ENCODE results near the gene MEF2A. TPM values are rescaled to one million over a fixed set of nuclear protein-coding genes. Genes with fewer than 3 reads are reported as not detected.
A peak's percentile ranks its signal among the peaks of the same experiment; 100 is the strongest.

MEF2A gene
- total RNA-seq, 1 experiment from 2014 or later, result 19.6 TPM

DNA sequence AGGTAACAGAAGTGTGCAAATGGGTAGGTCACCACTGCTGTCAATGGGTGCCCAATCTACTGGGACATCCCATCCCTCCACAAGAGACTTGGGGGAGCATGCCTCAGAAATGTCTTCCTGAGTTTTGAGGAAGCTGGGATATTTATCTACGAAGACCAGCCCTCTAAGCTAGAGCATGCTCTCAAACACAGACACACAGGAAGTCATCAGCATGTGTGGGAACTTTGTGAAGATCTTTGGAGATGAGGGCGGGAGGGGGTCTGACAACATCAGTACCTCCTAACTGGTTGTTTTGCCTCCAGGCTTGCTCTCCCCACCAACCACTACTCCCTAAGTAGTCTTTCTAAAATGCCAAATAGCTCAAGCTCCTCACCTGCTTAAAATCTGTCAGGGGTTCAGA lies 3.5 kb upstream of the MEF2A start:
- Mint-ChIP-seq H3K4me3 (ENCODE audit: unreplicated experiment) (no peak overlapping the region), H3K9me3 (ENCODE audit: unreplicated experiment) (no peaks in the 10 kb centered on the region), H3K27me3 (ENCODE audit: insufficient read depth, unreplicated experiment) (peaks cover 8% of the 10 kb centered on the region), H3K36me3 (ENCODE audit: insufficient read depth, unreplicated experiment) (no peaks in the 10 kb centered on the region), H3K27ac (ENCODE audit: unreplicated experiment) (no peak overlapping the region), H3K4me1 (ENCODE audit: low read depth, unreplicated experiment) (no peaks in the 10 kb centered on the region)
- Histone ChIP-seq H3K4me3 (ENCODE audit: low read depth, low read length) (no peak overlapping the region), H3K4me1 (no peaks in the 10 kb centered on the region), H3K9me3 (no peaks in the 10 kb centered on the region), H3K36me3 (ENCODE audit: control insufficient read depth, insufficient read depth, low read length) (no peaks in the 10 kb centered on the region), H3K27me3 (replicated peaks; ENCODE audit: control insufficient read depth, insufficient read depth, low read length) (no peaks in the 10 kb centered on the region)
- CTCF ChIA-PET, result no interaction called here
- intact Hi-C loops (cut with micrococcal nuclease; ENCODE audit: unreplicated experiment), result no loop called here
- no TSS peak for BruUV-seq (replicated peaks)
- no peak for DNase-seq
- POLR2A ChIA-PET, result no interaction called here
- TF ChIP-seq, protein P1, sequence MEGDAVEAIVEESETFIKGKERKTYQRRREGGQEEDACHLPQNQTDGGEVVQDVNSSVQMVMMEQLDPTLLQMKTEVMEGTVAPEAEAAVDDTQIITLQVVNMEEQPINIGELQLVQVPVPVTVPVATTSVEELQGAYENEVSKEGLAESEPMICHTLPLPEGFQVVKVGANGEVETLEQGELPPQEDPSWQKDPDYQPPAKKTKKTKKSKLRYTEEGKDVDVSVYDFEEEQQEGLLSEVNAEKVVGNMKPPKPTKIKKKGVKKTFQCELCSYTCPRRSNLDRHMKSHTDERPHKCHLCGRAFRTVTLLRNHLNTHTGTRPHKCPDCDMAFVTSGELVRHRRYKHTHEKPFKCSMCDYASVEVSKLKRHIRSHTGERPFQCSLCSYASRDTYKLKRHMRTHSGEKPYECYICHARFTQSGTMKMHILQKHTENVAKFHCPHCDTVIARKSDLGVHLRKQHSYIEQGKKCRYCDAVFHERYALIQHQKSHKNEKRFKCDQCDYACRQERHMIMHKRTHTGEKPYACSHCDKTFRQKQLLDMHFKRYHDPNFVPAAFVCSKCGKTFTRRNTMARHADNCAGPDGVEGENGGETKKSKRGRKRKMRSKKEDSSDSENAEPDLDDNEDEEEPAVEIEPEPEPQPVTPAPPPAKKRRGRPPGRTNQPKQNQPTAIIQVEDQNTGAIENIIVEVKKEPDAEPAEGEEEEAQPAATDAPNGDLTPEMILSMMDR (IDR thresholded peaks at IDR 0.05; ENCODE audit: insufficient read depth in 1 of 2, low read depth in 1 of 2, low read length in 1 of 2, severe bottlenecking in 1 of 2, unreplicated experiment in 1 of 2), result no peak

DNA sequence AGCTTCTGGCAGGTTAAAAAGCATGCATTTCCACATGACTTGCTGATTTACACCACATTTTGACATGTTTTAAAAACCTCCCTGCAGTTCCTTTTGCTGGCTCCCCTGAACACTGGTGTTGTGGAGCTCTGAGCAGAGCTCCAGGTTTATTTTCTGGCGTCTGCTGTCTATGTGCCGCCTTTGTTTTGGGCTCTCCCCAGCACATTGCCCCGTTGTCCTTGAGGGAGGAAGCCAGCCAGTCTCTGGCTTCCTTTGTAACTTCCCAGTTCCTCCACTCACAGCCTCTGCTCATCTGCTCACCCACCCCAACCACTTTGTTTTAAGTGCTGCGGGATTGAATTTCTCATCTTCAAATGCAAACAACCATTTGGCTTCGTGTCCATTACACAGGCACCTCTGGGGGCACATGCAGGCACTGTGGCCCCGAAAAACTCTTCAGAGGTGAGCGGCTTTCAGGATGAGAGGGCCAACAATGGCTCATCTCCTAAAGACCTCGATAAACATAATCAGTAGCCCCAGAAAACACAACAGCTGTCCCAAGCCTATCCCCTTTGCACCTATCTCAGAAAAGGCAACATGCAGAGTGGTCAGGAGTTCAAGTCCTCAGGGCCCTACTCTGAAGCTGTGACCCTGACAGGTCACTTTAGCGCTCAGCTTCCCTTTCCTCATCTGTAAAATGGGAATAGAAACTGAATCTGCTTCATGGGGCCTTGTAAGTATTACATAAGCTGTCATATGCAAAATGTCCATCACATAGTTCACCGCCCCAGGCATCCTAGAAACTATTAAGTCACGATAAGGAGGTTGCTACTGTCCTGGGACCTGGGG lies 1.3 kb upstream of the MEF2A start:
- peak overlapping the region; percentile 65 for H3K4me3 ChIP-seq (ENCODE audit: low read depth, low read length)
- H3K36me3 ChIP-seq (ENCODE audit: control insufficient read depth, insufficient read depth, low read length), result no peaks in the 10 kb centered on the region
- intact Hi-C loops (cut with micrococcal nuclease; ENCODE audit: unreplicated experiment), result loop anchor here (5.0 kb wide), 2 partner anchors 138 to 168 kb away; partner anchors contain the start of gene LYSMD4
- TSS peak; percentile 74 for BruUV-seq (replicated peaks)
- no peaks in the 10 kb centered on the region for H3K27me3 ChIP-seq (replicated peaks; ENCODE audit: control insufficient read depth, insufficient read depth, low read length)
- Mint-ChIP-seq H3K9me3 (ENCODE audit: unreplicated experiment) (no peaks in the 10 kb centered on the region), H3K27ac (ENCODE audit: unreplicated experiment) (no peak overlapping the region), H3K27me3 (ENCODE audit: insufficient read depth, unreplicated experiment) (no peaks in the 10 kb centered on the region), H3K36me3 (ENCODE audit: insufficient read depth, unreplicated experiment) (no peaks in the 10 kb centered on the region), H3K4me3 (ENCODE audit: unreplicated experiment) (peak overlapping the region; percentile 86), H3K4me1 (ENCODE audit: low read depth, unreplicated experiment) (no peaks in the 10 kb centered on the region)
- no peak for DNase-seq
- no peaks in the 10 kb centered on the region for H3K9me3 ChIP-seq
- ChIA-PET POLR2A (interaction anchor here (1.1 kb wide), 1 partner anchor 169 kb away, joined by 10 read pairs; the partner anchor contains the start of gene LYSMD4), CTCF (no interaction called here)
- TF ChIP-seq, protein P1 (IDR thresholded peaks at IDR 0.05; ENCODE audit: insufficient read depth in 1 of 2, low read depth in 1 of 2, low read length in 1 of 2, severe bottlenecking in 1 of 2, unreplicated experiment in 1 of 2), result no peak
- no peaks in the 10 kb centered on the region; the same call in 1 of the 2 replicates for H3K4me1 ChIP-seq

DNA sequence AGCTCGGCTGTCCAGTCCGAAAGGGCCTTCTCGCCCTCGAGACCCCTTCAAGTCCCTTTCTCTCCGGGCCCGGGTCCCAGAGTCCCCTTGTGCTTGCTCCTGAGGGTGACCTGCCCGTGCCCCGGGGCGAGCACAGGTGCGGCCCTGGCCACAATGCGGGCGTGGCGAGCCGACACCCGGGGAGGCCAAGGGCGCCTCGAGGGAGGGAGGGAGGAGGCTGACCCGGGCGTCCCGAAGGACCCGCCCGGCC lies 810 bp upstream of the MEF2A start:
- no peaks in the 10 kb centered on the region; the same call in 1 of the 2 replicates for H3K4me1 ChIP-seq
- Mint-ChIP-seq H3K9me3 (ENCODE audit: unreplicated experiment) (no peaks in the 10 kb centered on the region), H3K4me1 (ENCODE audit: low read depth, unreplicated experiment) (no peaks in the 10 kb centered on the region), H3K27me3 (ENCODE audit: insufficient read depth, unreplicated experiment) (no peaks in the 10 kb centered on the region), H3K36me3 (ENCODE audit: insufficient read depth, unreplicated experiment) (no peaks in the 10 kb centered on the region), H3K27ac (ENCODE audit: unreplicated experiment) (no peak overlapping the region), H3K4me3 (ENCODE audit: unreplicated experiment) (peak overlapping the region; percentile 86)
- no peaks in the 10 kb centered on the region for H3K27me3 ChIP-seq (replicated peaks; ENCODE audit: control insufficient read depth, insufficient read depth, low read length)
- intact Hi-C loops (cut with micrococcal nuclease; ENCODE audit: unreplicated experiment), result loop anchor here (5.0 kb wide), 2 partner anchors 137 to 167 kb away; partner anchors contain the start of gene LYSMD4
- TF ChIP-seq, protein P1 (IDR thresholded peaks at IDR 0.05; ENCODE audit: insufficient read depth in 1 of 2, low read depth in 1 of 2, low read length in 1 of 2, severe bottlenecking in 1 of 2, unreplicated experiment in 1 of 2), result no peak
- H3K9me3 ChIP-seq, result no peaks in the 10 kb centered on the region
- ChIA-PET CTCF (no interaction called here), POLR2A (interaction anchor here (1.1 kb wide), 1 partner anchor 168 kb away, joined by 10 read pairs; the partner anchor contains the start of gene LYSMD4)
- H3K36me3 ChIP-seq (ENCODE audit: control insufficient read depth, insufficient read depth, low read length), result no peaks in the 10 kb centered on the region
- H3K4me3 ChIP-seq (ENCODE audit: low read depth, low read length), result peak overlapping the region; percentile 65
- peak in 1 of 2 experiments; percentile 71 for DNase-seq
- no TSS peak for BruUV-seq (replicated peaks)

Data from Caco-2 (cell line).